H9 (cell line): ENCODE measurements around the gene ST8SIA5. TPM values are rescaled to one million over a fixed set of nuclear protein-coding genes. Genes with fewer than 3 reads are reported as not detected.

ENCODE experiments used
- DNase-seq: peaks from one replicate; pipeline ENCODE4 v3.0.0-alpha.2; 2017
- H2AFZ ChIP-seq: one replicate; pipeline ENCODE4 v1.6.1; 2013; ENCODE audit warnings: mild to moderate bottlenecking, low read length, control low read depth, moderate library complexity
- H2AK5ac ChIP-seq: 2 replicates; pipeline ENCODE4 v1.6.1; 2013; ENCODE audit warnings: low read length, control low read depth, mixed read lengths; ENCODE audit not compliant: insufficient read length
- H2BK120ac ChIP-seq: one replicate; pipeline ENCODE4 v1.6.1; 2013; ENCODE audit warnings: low read depth, mild to moderate bottlenecking, low read length, control low read depth, inconsistent platforms; ENCODE audit not compliant: poor library complexity, severe bottlenecking
- H2BK12ac ChIP-seq: 2 replicates; pipeline ENCODE4 v1.6.1; 2013; ENCODE audit warnings: low read length, control low read depth, mixed read lengths, low read depth; ENCODE audit not compliant: insufficient read length
- H2BK15ac ChIP-seq: 2 replicates; pipeline ENCODE4 v1.6.1; 2013; ENCODE audit warnings: low read depth, low read length, control low read depth
- H2BK20ac ChIP-seq: one replicate; pipeline ENCODE4 v1.6.1; 2013; ENCODE audit warnings: low read depth, mild to moderate bottlenecking, low read length, control low read depth, inconsistent platforms; ENCODE audit not compliant: poor library complexity, severe bottlenecking
- H2BK5ac ChIP-seq: 2 replicates; pipeline ENCODE4 v1.6.1; 2013; ENCODE audit warnings: low read length, control low read depth, mixed read lengths; ENCODE audit not compliant: insufficient read length
- H3K14ac ChIP-seq: 2 replicates; pipeline ENCODE4 v1.6.1; 2013; ENCODE audit warnings: low read length, control low read depth; ENCODE audit not compliant: insufficient read depth
- H3K18ac ChIP-seq: 2 replicates; pipeline ENCODE4 v1.6.1; 2013; ENCODE audit warnings: low read depth, mild to moderate bottlenecking, mixed read lengths, low read length, control low read depth; ENCODE audit not compliant: insufficient read length
- H3K23ac ChIP-seq: 2 replicates; pipeline ENCODE4 v1.6.1; 2013; ENCODE audit warnings: low read length, control low read depth, mixed read lengths, low read depth; ENCODE audit not compliant: insufficient read length
- H3K23me2 ChIP-seq: 2 replicates; pipeline ENCODE4 v1.6.1; 2013; ENCODE audit warnings: low read depth, mild to moderate bottlenecking, mixed read lengths, low read length, control low read depth; ENCODE audit not compliant: insufficient read length, poor library complexity, severe bottlenecking
- H3K27ac ChIP-seq: 2 replicates; pipeline ENCODE4 v1.5.1; 2013; ENCODE audit warnings: low read length, control low read depth, mixed read lengths, low read depth; ENCODE audit not compliant: insufficient read length
- H3K27me3 ChIP-seq: 2 replicates; pipeline ENCODE4 v1.6.1; 2013; ENCODE audit warnings: low read length, control low read depth, inconsistent platforms; ENCODE audit not compliant: insufficient read depth
- H3K4ac ChIP-seq: 2 replicates; pipeline ENCODE4 v1.6.1; 2013; ENCODE audit warnings: low read depth, mild to moderate bottlenecking, control low read depth, inconsistent platforms, low read length, moderate library complexity
- H3K4me1 ChIP-seq: 2 replicates; pipeline ENCODE4 v1.6.1; 2013; ENCODE audit warnings: low read length, control low read depth, inconsistent platforms; ENCODE audit not compliant: insufficient read depth
- H3K4me2 ChIP-seq: 2 replicates; pipeline ENCODE4 v1.6.1; 2013; ENCODE audit warnings: low read length, control low read depth, mixed read lengths; ENCODE audit not compliant: insufficient read length, insufficient read depth
- H3K56ac ChIP-seq: 2 replicates; pipeline ENCODE4 v1.6.1; 2013; ENCODE audit warnings: low read depth, mild to moderate bottlenecking, mixed read lengths, low read length, control low read depth; ENCODE audit not compliant: insufficient read length
- H3K79me1 ChIP-seq: 2 replicates; pipeline ENCODE4 v1.6.1; 2013; ENCODE audit warnings: low read depth, mild to moderate bottlenecking, moderate library complexity, low read length, control low read depth, inconsistent platforms; ENCODE audit not compliant: insufficient read depth, poor library complexity, severe bottlenecking
- H3K79me2 ChIP-seq: 2 replicates; pipeline ENCODE4 v1.6.1; 2013; ENCODE audit warnings: low read length, control low read depth, inconsistent platforms; ENCODE audit not compliant: insufficient read depth
- H3K9ac ChIP-seq: 2 replicates; pipeline ENCODE4 v1.6.1; 2013; ENCODE audit warnings: low read length, control low read depth, mixed read lengths; ENCODE audit not compliant: insufficient read length; ENCODE audit errors: extremely low read depth
- H3K9me3 ChIP-seq: one replicate; pipeline ENCODE4 v1.6.1; 2013; ENCODE audit warnings: low read depth, low read length, inconsistent platforms; ENCODE audit not compliant: control insufficient read depth
- H3T11ph ChIP-seq: one replicate; pipeline ENCODE4 v1.6.1; 2013; ENCODE audit warnings: mild to moderate bottlenecking, low read length, control low read depth, inconsistent platforms
- H4K20me1 ChIP-seq: one replicate; pipeline ENCODE4 v1.6.1; 2013; ENCODE audit not compliant: control insufficient read depth, insufficient read length, insufficient read depth
- H4K5ac ChIP-seq: 2 replicates; pipeline ENCODE4 v1.6.1; 2013; ENCODE audit warnings: low read depth, mild to moderate bottlenecking, mixed read lengths, low read length, control low read depth; ENCODE audit not compliant: insufficient read length
- H4K8ac ChIP-seq: replicated peaks from 2 replicates; pipeline ENCODE4 v1.6.1; 2013; ENCODE audit warnings: low read length, control low read depth, mixed read lengths, low read depth; ENCODE audit not compliant: insufficient read length
- H4K91ac ChIP-seq: 2 replicates; pipeline ENCODE4 v1.6.1; 2013; ENCODE audit warnings: low read depth, mild to moderate bottlenecking, moderate library complexity, mixed read lengths, low read length, control low read depth; ENCODE audit not compliant: insufficient read length
- H3K27ac Mint-ChIP-seq, 3 experiments: 2 replicates in 2 of 3; 3 replicates in 1 of 3; pipeline ENCODE4 v1.8.0; 2020 to 2021; ENCODE audit warnings: mixed read lengths in 3 of 3, mild to moderate bottlenecking in 1 of 3, moderate library complexity in 1 of 3
- H3K27me3 Mint-ChIP-seq: 2 replicates; pipeline ENCODE4 v1.8.0; 2021; ENCODE audit warnings: low read depth, mild to moderate bottlenecking, moderate library complexity, mixed read lengths
- H3K36me3 Mint-ChIP-seq, 3 experiments: 2 replicates in 2 of 3; 3 replicates in 1 of 3; pipeline ENCODE4 v1.8.0; 2020 to 2021; ENCODE audit warnings: low read depth in 3 of 3, mixed read lengths in 3 of 3; ENCODE audit not compliant: insufficient read depth in 1 of 3
- H3K4me1 Mint-ChIP-seq, 2 experiments: 2 replicates each; pipeline ENCODE4 v1.8.0; 2020; ENCODE audit warnings: mixed read lengths in 2 of 2
- H3K4me3 Mint-ChIP-seq, 2 experiments: 2 replicates in 1 of 2; 3 replicates in 1 of 2; pipeline ENCODE4 v1.8.0; 2020 to 2021; ENCODE audit warnings: mild to moderate bottlenecking in 2 of 2, mixed read lengths in 2 of 2, moderate library complexity in 1 of 2
- H3K9me3 Mint-ChIP-seq, 2 experiments: 2 replicates in 1 of 2; 3 replicates in 1 of 2; pipeline ENCODE4 v1.8.0; 2020; ENCODE audit warnings: mild to moderate bottlenecking in 2 of 2, mixed read lengths in 2 of 2, moderate library complexity in 1 of 2
- WGBS: extraction: QIAGEN DNeasy Blood & Tissue Kit; methylation state at CpG from one replicate; pipeline ENCODE4 v1.1.7; 2013; ENCODE audit warnings: missing lambda C conversion rate, low lambda C conversion rate, mixed read lengths; ENCODE audit not compliant: insufficient read length; ENCODE audit errors: extremely low coverage; 5-methylcytosine and 5-hydroxymethylcytosine counted together
- total RNA-seq: library from RNA; stranded (reverse); gene quantifications from 2 replicates; pipeline ENCODE4 v1.2.1, GENCODE V29; 2021
- TF ChIP-seq, protein P1 (sequence below): fragments of 200-600 bp; sonication (generic); conservative IDR thresholded peaks from 3 replicates; pipeline ENCODE4 v1.8.0; 2021; ENCODE audit warnings: antibody characterized with exemption, mild to moderate bottlenecking

Gene ST8SIA5
- total RNA-seq, 1 experiment from 2014 or later: 0.63 TPM

DNA sequence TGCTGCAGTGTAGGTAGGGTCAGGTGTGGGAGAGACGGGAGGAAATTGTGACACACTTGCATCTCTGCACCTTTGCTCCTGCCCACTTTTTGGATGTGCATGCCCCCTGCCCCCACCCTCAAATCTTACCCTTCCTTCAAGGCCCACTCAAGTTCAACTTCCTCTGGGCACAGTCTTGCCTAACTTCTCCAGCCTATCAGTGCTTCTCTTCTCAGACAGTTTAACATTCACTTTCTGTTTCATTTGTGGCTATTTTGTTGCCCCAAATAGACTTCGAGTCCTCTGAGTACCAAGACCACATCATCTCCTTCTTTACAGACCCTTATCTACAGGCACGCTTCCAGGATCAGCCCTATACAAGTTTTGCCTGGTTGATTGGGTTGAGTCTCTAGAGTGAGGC is 2.7 kb downstream of the ST8SIA5 start:
- no peaks in the 10 kb centered on the region for H3K9me3 ChIP-seq
- H2BK15ac ChIP-seq: no peak overlapping the region
- H3K9ac ChIP-seq: no peak overlapping the region
- peaks cover 27 to 33% of the 10 kb centered on the region in 2 experiments for H3K4me1 Mint-ChIP-seq
- H3T11ph ChIP-seq: no peak overlapping the region
- no peak overlapping the region for H4K91ac ChIP-seq
- H3K27me3 Mint-ChIP-seq: peaks cover 75% of the 10 kb centered on the region
- H3K36me3 Mint-ChIP-seq: no peaks in the 10 kb centered on the region
- no peaks in the 10 kb centered on the region; a peak in 1 of 5 replicates for H3K9me3 Mint-ChIP-seq
- no peak overlapping the region for H3K23ac ChIP-seq
- H2BK5ac ChIP-seq: no peak overlapping the region
- H2AFZ ChIP-seq: no peak overlapping the region
- H2AK5ac ChIP-seq: no peak overlapping the region
- no peak overlapping the region for H3K27ac ChIP-seq
- no peaks in the 10 kb centered on the region for H3K79me2 ChIP-seq
- H3K23me2 ChIP-seq: peaks cover 15% of the 10 kb centered on the region
- H4K20me1 ChIP-seq: no peaks in the 10 kb centered on the region
- H3K4ac ChIP-seq: no peak overlapping the region
- TF ChIP-seq, protein P1, sequence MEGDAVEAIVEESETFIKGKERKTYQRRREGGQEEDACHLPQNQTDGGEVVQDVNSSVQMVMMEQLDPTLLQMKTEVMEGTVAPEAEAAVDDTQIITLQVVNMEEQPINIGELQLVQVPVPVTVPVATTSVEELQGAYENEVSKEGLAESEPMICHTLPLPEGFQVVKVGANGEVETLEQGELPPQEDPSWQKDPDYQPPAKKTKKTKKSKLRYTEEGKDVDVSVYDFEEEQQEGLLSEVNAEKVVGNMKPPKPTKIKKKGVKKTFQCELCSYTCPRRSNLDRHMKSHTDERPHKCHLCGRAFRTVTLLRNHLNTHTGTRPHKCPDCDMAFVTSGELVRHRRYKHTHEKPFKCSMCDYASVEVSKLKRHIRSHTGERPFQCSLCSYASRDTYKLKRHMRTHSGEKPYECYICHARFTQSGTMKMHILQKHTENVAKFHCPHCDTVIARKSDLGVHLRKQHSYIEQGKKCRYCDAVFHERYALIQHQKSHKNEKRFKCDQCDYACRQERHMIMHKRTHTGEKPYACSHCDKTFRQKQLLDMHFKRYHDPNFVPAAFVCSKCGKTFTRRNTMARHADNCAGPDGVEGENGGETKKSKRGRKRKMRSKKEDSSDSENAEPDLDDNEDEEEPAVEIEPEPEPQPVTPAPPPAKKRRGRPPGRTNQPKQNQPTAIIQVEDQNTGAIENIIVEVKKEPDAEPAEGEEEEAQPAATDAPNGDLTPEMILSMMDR: no peak
- H3K4me1 ChIP-seq: 0 out of 2 replicates have a peak, but pooled peaks cover 4% of the 10 kb centered on the region
- no peak overlapping the region for H3K4me3 Mint-ChIP-seq
- H4K8ac ChIP-seq: no peak overlapping the region
- no peak overlapping the region for H3K56ac ChIP-seq
- no peak overlapping the region for H4K5ac ChIP-seq
- H3K27me3 ChIP-seq: peaks cover 23% of the 10 kb centered on the region
- no peak overlapping the region for H2BK12ac ChIP-seq
- no peak overlapping the region for H3K14ac ChIP-seq
- no peak overlapping the region for H2BK20ac ChIP-seq
- DNase-seq: no peak
- H2BK120ac ChIP-seq: no peak overlapping the region
- H3K18ac ChIP-seq: no peak overlapping the region
- no CpG with 5 or more reads among the region's 3 CpGs for WGBS
- no peak overlapping the region for H3K4me2 ChIP-seq
- H3K79me1 ChIP-seq: no peaks in the 10 kb centered on the region
- no peak overlapping the region for H3K27ac Mint-ChIP-seq
